Activated T-helper 9 cell treated with anti-CD3 and anti-CD28 coated beads, Interleukin-2, amount 50 U/mL, for 16 hours (primary cell): Measurements from ENCODE around the gene GMCL1.
"Not testable (repeated sequence)": the region's sequence is repeated elsewhere in the genome, so short reads cannot be mapped to it uniquely, and the experiment has no call there.

ENCODE experiments used
- DNase-seq: peaks from one replicate; pipeline ENCODE4 v3.0.0-alpha.2; 2020; ENCODE audit warnings: low read depth

GMCL1 gene

GRCh38 chr2:69848186-69848790 lies 18.8 kb downstream of the GMCL1 start:
- DNase-seq = no peak

GRCh38 chr2:69858261-69858660 lies 28.8 kb downstream of the GMCL1 start:
- no peak for DNase-seq

GRCh38 chr2:69863298-69863697 lies 33.8 kb downstream of the GMCL1 start:
- no peak for DNase-seq

- no peak for DNase-seq
These were observed 59.0 kb downstream of the GMCL1 start for GRCh38 chr2:69888451-69888850.

GRCh38 chr2:69889302-69889701 lies 59.8 kb downstream of the GMCL1 start:
- no peak for DNase-seq

GRCh38 chr2:69890881-69891280 lies 61.4 kb downstream of the GMCL1 start:
- DNase-seq = no peak

GRCh38 chr2:69892838-69893424 lies 63.5 kb downstream of the GMCL1 start:
- DNase-seq = not testable (repeated sequence)

- peak; percentile 73 for DNase-seq
These were observed 64.5 kb downstream of the GMCL1 start, which contains the start of gene SNRNP27 for GRCh38 chr2:69893684-69894551. Gene SNRNP27 (plus strand): TSS chr2:69893956. CDS start chr2:69893985, 29 bp downstream.

GRCh38 chr2:69894737-69895136 lies 65.3 kb downstream of the GMCL1 start:
- not testable (repeated sequence) for DNase-seq

GRCh38 chr2:69902213-69902922 lies 72.9 kb downstream of the GMCL1 start:
- DNase-seq = no peak

- no peak for DNase-seq
These were observed 77.8 kb downstream of the GMCL1 start for GRCh38 chr2:69907216-69907615.

GRCh38 chr2:69911985-69912563 lies 82.6 kb downstream of the GMCL1 start:
- no peak for DNase-seq

GRCh38 chr2:69914164-69914949 lies 84.9 kb downstream of the GMCL1 start:
- no peak for DNase-seq

- peak; percentile 100 for DNase-seq
These were observed 85.8 kb downstream of the GMCL1 start, which contains the start of gene MXD1 for GRCh38 chr2:69914950-69915945. Gene MXD1 (plus strand): TSS chr2:69915109. CDS start chr2:69915331, 222 bp downstream.

GRCh38 chr2:69916106-69916505 lies 86.6 kb downstream of the GMCL1 start:
- DNase-seq = no peak

- no peak for DNase-seq
These were observed 88.4 kb downstream of the GMCL1 start for GRCh38 chr2:69917852-69918251.

GRCh38 chr2:69918401-69918800 lies 88.9 kb downstream of the GMCL1 start:
- no peak for DNase-seq

- DNase-seq = no peak
These were observed 93.7 kb downstream of the GMCL1 start for GRCh38 chr2:69923116-69923515.

- no peak for DNase-seq
These were observed 97.5 kb downstream of the GMCL1 start for GRCh38 chr2:69926849-69927515.
